ENCODE data around the gene SMCO4.

GRCh38 chr11:93468290-93468689, 74.9 kb downstream of the SMCO4 start:
- TF ChIP-seq, protein P1, sequence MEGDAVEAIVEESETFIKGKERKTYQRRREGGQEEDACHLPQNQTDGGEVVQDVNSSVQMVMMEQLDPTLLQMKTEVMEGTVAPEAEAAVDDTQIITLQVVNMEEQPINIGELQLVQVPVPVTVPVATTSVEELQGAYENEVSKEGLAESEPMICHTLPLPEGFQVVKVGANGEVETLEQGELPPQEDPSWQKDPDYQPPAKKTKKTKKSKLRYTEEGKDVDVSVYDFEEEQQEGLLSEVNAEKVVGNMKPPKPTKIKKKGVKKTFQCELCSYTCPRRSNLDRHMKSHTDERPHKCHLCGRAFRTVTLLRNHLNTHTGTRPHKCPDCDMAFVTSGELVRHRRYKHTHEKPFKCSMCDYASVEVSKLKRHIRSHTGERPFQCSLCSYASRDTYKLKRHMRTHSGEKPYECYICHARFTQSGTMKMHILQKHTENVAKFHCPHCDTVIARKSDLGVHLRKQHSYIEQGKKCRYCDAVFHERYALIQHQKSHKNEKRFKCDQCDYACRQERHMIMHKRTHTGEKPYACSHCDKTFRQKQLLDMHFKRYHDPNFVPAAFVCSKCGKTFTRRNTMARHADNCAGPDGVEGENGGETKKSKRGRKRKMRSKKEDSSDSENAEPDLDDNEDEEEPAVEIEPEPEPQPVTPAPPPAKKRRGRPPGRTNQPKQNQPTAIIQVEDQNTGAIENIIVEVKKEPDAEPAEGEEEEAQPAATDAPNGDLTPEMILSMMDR (conservative IDR thresholded peaks at IDR 0.05; ENCODE audit: low read depth, low read length) = no peak
- no peak for TF ChIP-seq EZH2 (IDR thresholded peaks at IDR 0.05; ENCODE audit: borderline replicate concordance, low read depth, low read length, poor library complexity, severe bottlenecking)
